Calu3 (cell line): ENCODE results near the gene ABCA2. TPM values are rescaled to one million over a fixed set of nuclear protein-coding genes. Genes with fewer than 3 reads are reported as not detected.

Experiments
- BruUV-seq: library from RNA; stranded (reverse); fragments of 400-500 nt; replicated peaks from 2 replicates; lab custom pipeline; 2021; lab: Mats Ljungman, UMichigan
- CTCF ChIA-PET: fragments of 300-600 bp; sonication (Branson Sonifier 250); formaldehyde crosslinking; loops from one replicate; lab custom pipeline; 2022; ENCODE audit warnings: antibody characterized with exemption; lab: Charles Lee
- DNase-seq: peaks from one replicate; pipeline ENCODE4 v3.0.0; 2022
- H3K27ac Mint-ChIP-seq: one replicate; pipeline ENCODE4 v1.8.0; 2022; ENCODE audit warnings: mixed read lengths; ENCODE audit not compliant: unreplicated experiment
- H3K27me3 Mint-ChIP-seq: one replicate; pipeline ENCODE4 v1.8.0; 2022; ENCODE audit warnings: mixed read lengths; ENCODE audit not compliant: unreplicated experiment
- H3K36me3 Mint-ChIP-seq: one replicate; pipeline ENCODE4 v1.8.0; 2022; ENCODE audit warnings: mild to moderate bottlenecking, moderate library complexity, mixed read lengths; ENCODE audit not compliant: insufficient read depth, unreplicated experiment
- H3K4me1 Mint-ChIP-seq: one replicate; pipeline ENCODE4 v1.8.0; 2022; ENCODE audit warnings: mild to moderate bottlenecking, low read depth, mixed read lengths; ENCODE audit not compliant: unreplicated experiment
- H3K4me3 Mint-ChIP-seq: one replicate; pipeline ENCODE4 v1.8.0; 2022; ENCODE audit warnings: mild to moderate bottlenecking, low read depth, moderate library complexity, mixed read lengths; ENCODE audit not compliant: unreplicated experiment
- H3K9me3 Mint-ChIP-seq: one replicate; pipeline ENCODE4 v1.8.0; 2022; ENCODE audit warnings: low read depth, mixed read lengths; ENCODE audit not compliant: unreplicated experiment
- intact Hi-C: fragments of 100-400 bp; cut with micrococcal nuclease; formaldehyde crosslinking; loops from one replicate; pipeline ENCODE4 v1.10.0; 2022; ENCODE audit not compliant: unreplicated experiment
- total RNA-seq: library from RNA; stranded (reverse); gene quantifications from 2 replicates; pipeline ENCODE4 v1.2.3, GENCODE V29; 2022
- TF ChIP-seq, protein P1 (sequence below): fragments of 200-600 bp; IDR thresholded peaks from one replicate; pipeline ENCODE4 v1.8.0; 2022; ENCODE audit warnings: antibody characterized with exemption; ENCODE audit not compliant: unreplicated experiment

Gene ABCA2
- total RNA-seq, 1 experiment from 2014 or later = 47.6 TPM

- intact Hi-C loops = no loop called here
- Mint-ChIP-seq H3K27me3 (no peaks in the 10 kb centered on the region), H3K27ac (peak overlapping the region; percentile 44), H3K36me3 (peaks cover 25% of the 10 kb centered on the region), H3K9me3 (no peaks in the 10 kb centered on the region), H3K4me3 (peak overlapping the region; percentile 70), H3K4me1 (peaks cover 16% of the 10 kb centered on the region)
- DNase-seq = no peak
- TF ChIP-seq, protein P1, sequence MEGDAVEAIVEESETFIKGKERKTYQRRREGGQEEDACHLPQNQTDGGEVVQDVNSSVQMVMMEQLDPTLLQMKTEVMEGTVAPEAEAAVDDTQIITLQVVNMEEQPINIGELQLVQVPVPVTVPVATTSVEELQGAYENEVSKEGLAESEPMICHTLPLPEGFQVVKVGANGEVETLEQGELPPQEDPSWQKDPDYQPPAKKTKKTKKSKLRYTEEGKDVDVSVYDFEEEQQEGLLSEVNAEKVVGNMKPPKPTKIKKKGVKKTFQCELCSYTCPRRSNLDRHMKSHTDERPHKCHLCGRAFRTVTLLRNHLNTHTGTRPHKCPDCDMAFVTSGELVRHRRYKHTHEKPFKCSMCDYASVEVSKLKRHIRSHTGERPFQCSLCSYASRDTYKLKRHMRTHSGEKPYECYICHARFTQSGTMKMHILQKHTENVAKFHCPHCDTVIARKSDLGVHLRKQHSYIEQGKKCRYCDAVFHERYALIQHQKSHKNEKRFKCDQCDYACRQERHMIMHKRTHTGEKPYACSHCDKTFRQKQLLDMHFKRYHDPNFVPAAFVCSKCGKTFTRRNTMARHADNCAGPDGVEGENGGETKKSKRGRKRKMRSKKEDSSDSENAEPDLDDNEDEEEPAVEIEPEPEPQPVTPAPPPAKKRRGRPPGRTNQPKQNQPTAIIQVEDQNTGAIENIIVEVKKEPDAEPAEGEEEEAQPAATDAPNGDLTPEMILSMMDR = no peak
- BruUV-seq = no TSS peak
- CTCF ChIA-PET = interaction anchor here (2.0 kb wide), 1 partner anchor 16 kb away, joined by 10 read pairs; the partner anchor contains the start of gene MAN1B1
These were observed 42.9 kb upstream of the ABCA2 start for GRCh38 chr9:137070906-137071275.

DNA sequence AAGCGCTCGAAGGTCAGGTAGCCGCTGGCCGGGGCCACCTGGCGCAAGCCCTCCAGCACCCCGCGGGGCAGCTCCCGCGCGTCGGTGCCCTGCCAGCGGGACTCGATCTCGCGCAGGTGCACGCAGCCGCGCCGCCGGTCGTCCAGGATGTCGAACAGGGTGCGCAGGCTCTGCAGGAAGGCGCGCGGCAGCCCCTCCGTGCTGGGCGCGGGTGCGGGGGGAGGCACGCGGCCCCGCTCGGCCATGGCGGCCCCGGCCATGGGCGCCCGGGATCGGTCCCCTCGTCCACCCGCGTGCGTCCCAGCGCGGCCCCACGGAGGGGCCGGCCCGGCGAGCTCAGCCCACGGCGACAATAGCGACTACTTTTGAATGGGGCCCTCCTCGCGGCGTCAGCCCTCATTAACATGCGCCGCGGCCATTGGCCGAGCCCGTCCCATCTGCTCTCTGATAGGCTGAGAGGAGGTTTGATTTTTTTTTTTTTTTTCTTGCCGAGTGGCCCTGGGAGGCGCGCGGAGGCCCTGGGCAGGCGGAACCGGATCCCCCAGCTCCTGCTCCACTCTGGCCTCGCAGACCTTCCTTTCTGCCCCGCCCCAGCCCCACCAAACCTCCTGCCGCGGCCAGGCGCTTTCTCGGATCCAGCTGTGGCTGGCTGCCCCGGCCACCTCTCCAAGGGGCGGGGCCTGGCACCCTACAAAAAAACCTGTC lies 42.3 kb upstream of the ABCA2 start, which contains the start of gene SAPCD2:
Gene SAPCD2 (minus strand): TSS at position 357 of the 705 bp plus-strand sequence. CDS start 97 bp downstream, at position 260.
- Mint-ChIP-seq H3K4me3 (peak within 1 kb of the TSS; percentile 70), H3K36me3 (peaks cover 25% of the 10 kb centered on the region), H3K27me3 (no peaks in the 10 kb centered on the region), H3K27ac (peak within 1 kb of the TSS; percentile 44), H3K9me3 (no peaks in the 10 kb centered on the region), H3K4me1 (peaks cover 16% of the 10 kb centered on the region)
- BruUV-seq = no TSS peak
- TF ChIP-seq, protein P1 = no peak
- CTCF ChIA-PET = interaction anchor here (0.6 to 3.0 kb wide), 4 partner anchors 16 to 81 kb away, joined by 3 to 10 read pairs (median 6); partner anchors contain the start of genes MAN1B1 and NPDC1
- intact Hi-C loops = no loop called here
- DNase-seq = peak; percentile 83

DNA sequence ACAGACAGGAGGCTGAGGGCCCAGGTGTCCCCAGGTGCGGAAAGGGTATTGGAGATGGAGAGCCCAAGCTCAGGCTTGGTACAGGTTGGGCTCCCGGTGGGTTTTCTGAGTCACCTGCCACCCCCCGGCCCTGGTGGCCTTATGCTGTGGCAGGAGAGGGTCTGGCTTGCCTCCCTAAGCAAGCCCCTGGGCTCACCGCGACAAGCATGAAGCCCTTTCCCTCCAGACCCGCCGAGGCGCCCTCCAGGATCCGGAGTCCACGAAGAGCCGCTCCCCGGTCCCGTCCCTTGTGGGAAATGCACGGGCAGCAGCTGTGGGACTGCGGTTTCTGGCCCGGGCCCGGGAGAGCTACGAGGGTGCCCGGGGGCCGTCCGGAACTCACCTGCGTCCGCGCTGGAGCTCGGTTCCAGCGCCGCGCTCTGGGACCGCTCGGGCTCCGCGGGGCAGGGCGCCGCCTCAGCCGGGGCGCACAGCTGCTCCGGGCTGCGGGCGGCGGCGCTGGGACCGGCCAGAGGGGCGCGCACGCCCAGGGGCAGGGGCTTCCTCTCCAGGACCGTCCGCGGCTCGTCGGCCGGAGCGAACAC lies 41.6 kb upstream of the ABCA2 start:
- no TSS peak for BruUV-seq
- Mint-ChIP-seq H3K4me3 (peak overlapping the region; percentile 70), H3K36me3 (peaks cover 25% of the 10 kb centered on the region), H3K27ac (no peak overlapping the region), H3K27me3 (no peaks in the 10 kb centered on the region), H3K4me1 (peaks cover 16% of the 10 kb centered on the region), H3K9me3 (no peaks in the 10 kb centered on the region)
- no peak for DNase-seq
- intact Hi-C loops = no loop called here
- TF ChIP-seq, protein P1 = no peak
- CTCF ChIA-PET = interaction anchor here (0.6 to 3.0 kb wide), 4 partner anchors 17 to 81 kb away, joined by 3 to 10 read pairs (median 6); partner anchors contain the start of genes MAN1B1 and NPDC1

- no peak for DNase-seq
- Mint-ChIP-seq H3K36me3 (peaks cover 25% of the 10 kb centered on the region), H3K27ac (no peak overlapping the region), H3K4me1 (peaks cover 16% of the 10 kb centered on the region), H3K27me3 (no peaks in the 10 kb centered on the region), H3K9me3 (no peaks in the 10 kb centered on the region), H3K4me3 (peak overlapping the region; percentile 70)
- intact Hi-C loops = no loop called here
- BruUV-seq = TSS peak; percentile 22
- TF ChIP-seq, protein P1 = no peak
- CTCF ChIA-PET = interaction anchor here (0.8 to 3.0 kb wide), 7 partner anchors 13 to 281 kb away, joined by 3 to 27 read pairs (median 9); partner anchors contain the start of genes MAN1B1 and NPDC1
These were observed 40.8 kb upstream of the ABCA2 start for GRCh38 chr9:137068539-137069507.
